NCI-H1436 treated with DMSO at 0.1 percent for 48 hours (cell line): Measurements from ENCODE around the gene SRGN.
"Not testable (repeated sequence)": the region's sequence is repeated elsewhere in the genome, so short reads cannot be mapped to it uniquely, and the experiment has no call there.

Experiments used
- DNase-seq: peaks from one replicate; lab custom pipeline; 2025; lab: John Stamatoyannopoulos, UW

The SRGN gene

GRCh38 chr10:69087590-69088470, at the start of gene SRGN:
Gene SRGN, plus strand, starts transcription at chr10:69088103. Its CDS starts 55 bp downstream, at chr10:69088158.
- DNase-seq, result no peak

- DNase-seq, result not testable (repeated sequence)
Measured at GRCh38 chr10:69040904-69041303, 47.0 kb upstream of the SRGN start.

GRCh38 chr10:69042417-69042816, 45.5 kb upstream of the SRGN start:
- no peak for DNase-seq

- no peak for DNase-seq
Measured at GRCh38 chr10:69042838-69043237, 45.1 kb upstream of the SRGN start.

GRCh38 chr10:69043931-69044531, 43.9 kb upstream of the SRGN start:
- no peak for DNase-seq

GRCh38 chr10:69044546-69044945, 43.4 kb upstream of the SRGN start:
- no peak for DNase-seq

- no peak for DNase-seq
Measured at GRCh38 chr10:69045441-69046300, 42.2 kb upstream of the SRGN start.

- DNase-seq, result no peak
Measured at GRCh38 chr10:69047111-69047832, 40.6 kb upstream of the SRGN start.

GRCh38 chr10:69048103-69048502, 39.8 kb upstream of the SRGN start:
- DNase-seq, result no peak

GRCh38 chr10:69049566-69049961, 38.3 kb upstream of the SRGN start:
- DNase-seq, result no peak

- DNase-seq, result no peak
Measured at GRCh38 chr10:69051303-69051702, 36.6 kb upstream of the SRGN start.

- no peak for DNase-seq
Measured at GRCh38 chr10:69051710-69052487, 36.0 kb upstream of the SRGN start.

GRCh38 chr10:69052736-69053135, 35.2 kb upstream of the SRGN start:
- no peak for DNase-seq

GRCh38 chr10:69055241-69055640, 32.7 kb upstream of the SRGN start:
- DNase-seq, result no peak

GRCh38 chr10:69056129-69056528, 31.8 kb upstream of the SRGN start:
- no peak for DNase-seq

- no peak for DNase-seq
Measured at GRCh38 chr10:69056536-69057260, 31.2 kb upstream of the SRGN start.

- DNase-seq, result no peak
Measured at GRCh38 chr10:69057261-69057950, 30.5 kb upstream of the SRGN start.

- DNase-seq, result no peak
Measured at GRCh38 chr10:69057951-69058297, 30.0 kb upstream of the SRGN start.

GRCh38 chr10:69060127-69060798, 27.6 kb upstream of the SRGN start:
- no peak for DNase-seq
